Measurements from ENCODE around the gene MS4A18. TPM values are rescaled to one million over a fixed set of nuclear protein-coding genes. Genes with fewer than 3 reads are reported as not detected.

Gene MS4A18
- total and polyA plus RNA-seq, 4 experiments from 2014 or later = not detected

DNA sequence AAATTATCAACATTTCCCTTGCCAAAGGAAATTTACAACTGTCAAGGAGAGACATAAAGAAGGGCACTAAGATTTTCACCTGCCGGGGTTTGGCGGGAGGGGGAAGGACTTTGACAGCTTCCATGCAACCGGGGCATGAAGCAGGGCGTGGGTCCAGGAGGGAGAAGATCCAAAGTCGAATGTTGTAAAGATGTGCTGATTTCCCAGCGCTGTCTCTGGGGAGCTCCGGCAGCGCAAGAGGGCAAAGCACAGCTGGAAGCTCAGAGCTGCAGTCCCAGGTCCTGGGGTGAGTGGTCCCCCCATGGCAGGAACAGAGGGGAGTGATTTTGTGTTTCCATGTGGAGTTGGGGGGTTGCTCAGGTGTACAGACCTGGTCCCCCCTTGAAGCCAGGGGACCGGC, 60.6 kb downstream of the MS4A18 start, which contains the start of gene MS4A10:
Gene MS4A10, plus strand, starts transcription at position 198 of the 400 bp plus-strand sequence. CDS start 5,003 bp downstream, outside the sequence.
- CTCF ChIA-PET (ENCODE audit: partially characterized antibody) = interaction anchor here (3.0 kb wide), 1 partner anchor 10 kb away, joined by 13 read pairs; no protein-coding TSS in a partner anchor
- H3K27me3 ChIP-seq (ENCODE audit: insufficient read depth, low read length) = no peaks in the 10 kb centered on the region
- H3K27ac ChIP-seq (ENCODE audit: low read depth, low read length) = no peak within 1 kb of the TSS
- Mint-ChIP-seq H3K36me3 (no peaks in the 10 kb centered on the region), H3K4me3 (no peak within 1 kb of the TSS), H3K27me3 (no peaks in the 10 kb centered on the region), H3K27ac (no peak within 1 kb of the TSS), H3K9me3 (no peaks in the 10 kb centered on the region), H3K4me1 (no peaks in the 10 kb centered on the region)
- intact Hi-C loops (cut with micrococcal nuclease) = no loop called here
- H3K9me3 ChIP-seq (ENCODE audit: control insufficient read depth in 1 of 2, low read length in 2 of 2) = no peaks in the 10 kb centered on the region
- POLR2A ChIA-PET (ENCODE audit: partially characterized antibody) = no interaction called here
- DNase-seq = no peak
- no peaks in the 10 kb centered on the region for H3K4me1 ChIP-seq (ENCODE audit: insufficient read depth, low read length)
- H3K36me3 ChIP-seq (ENCODE audit: insufficient read depth, low read length) = no peaks in the 10 kb centered on the region
- H3K4me3 ChIP-seq (ENCODE audit: low read length in 2 of 2) = no peak within 1 kb of the TSS

DNA sequence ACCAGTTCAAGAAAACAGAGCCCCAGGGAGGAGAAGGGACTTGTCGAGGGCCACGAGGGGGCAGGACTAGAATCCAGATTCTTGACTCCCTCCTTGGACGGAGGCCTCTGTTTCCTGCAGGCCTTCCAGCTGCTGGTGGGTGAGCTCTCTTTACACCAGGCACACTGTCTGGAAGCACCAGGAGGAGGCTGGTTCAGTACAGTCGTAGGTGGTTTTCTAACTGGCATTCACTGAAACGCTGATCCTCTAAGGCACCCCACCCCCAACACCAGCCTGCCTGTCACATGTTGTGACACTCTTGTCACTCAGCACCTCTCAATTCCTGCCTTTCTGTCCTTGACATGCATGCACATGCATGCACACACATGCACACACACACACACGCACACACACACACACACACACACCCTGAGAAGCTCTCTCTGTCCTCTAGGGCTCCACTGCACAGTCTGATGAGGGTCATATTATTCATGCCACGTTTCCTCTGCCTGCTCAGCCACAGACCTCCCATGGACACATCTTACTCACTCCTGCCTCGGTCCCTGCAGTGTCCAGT, 61.4 kb downstream of the MS4A18 start:
- H3K9me3 ChIP-seq (ENCODE audit: control insufficient read depth in 1 of 2, low read length in 2 of 2) = no peaks in the 10 kb centered on the region
- no peak for DNase-seq
- no peak overlapping the region for H3K27ac ChIP-seq (ENCODE audit: low read depth, low read length)
- no peak overlapping the region for H3K4me3 ChIP-seq (ENCODE audit: low read length in 2 of 2)
- H3K9me3 Mint-ChIP-seq = no peaks in the 10 kb centered on the region
- H3K4me1 Mint-ChIP-seq = no peaks in the 10 kb centered on the region
- H3K27me3 ChIP-seq (ENCODE audit: insufficient read depth, low read length) = no peaks in the 10 kb centered on the region
- ChIA-PET POLR2A (ENCODE audit: partially characterized antibody) (no interaction called here), CTCF (ENCODE audit: partially characterized antibody) (interaction anchor here (3.0 kb wide), 1 partner anchor 11 kb away, joined by 13 read pairs; no protein-coding TSS in a partner anchor)
- intact Hi-C loops (cut with micrococcal nuclease) = no loop called here
- H3K27ac Mint-ChIP-seq = no peak overlapping the region
- H3K36me3 ChIP-seq (ENCODE audit: insufficient read depth, low read length) = no peaks in the 10 kb centered on the region
- no peak overlapping the region for H3K4me3 Mint-ChIP-seq
- no peaks in the 10 kb centered on the region for H3K36me3 Mint-ChIP-seq
- H3K4me1 ChIP-seq (ENCODE audit: insufficient read depth, low read length) = no peaks in the 10 kb centered on the region
- no peaks in the 10 kb centered on the region for H3K27me3 Mint-ChIP-seq

DNA sequence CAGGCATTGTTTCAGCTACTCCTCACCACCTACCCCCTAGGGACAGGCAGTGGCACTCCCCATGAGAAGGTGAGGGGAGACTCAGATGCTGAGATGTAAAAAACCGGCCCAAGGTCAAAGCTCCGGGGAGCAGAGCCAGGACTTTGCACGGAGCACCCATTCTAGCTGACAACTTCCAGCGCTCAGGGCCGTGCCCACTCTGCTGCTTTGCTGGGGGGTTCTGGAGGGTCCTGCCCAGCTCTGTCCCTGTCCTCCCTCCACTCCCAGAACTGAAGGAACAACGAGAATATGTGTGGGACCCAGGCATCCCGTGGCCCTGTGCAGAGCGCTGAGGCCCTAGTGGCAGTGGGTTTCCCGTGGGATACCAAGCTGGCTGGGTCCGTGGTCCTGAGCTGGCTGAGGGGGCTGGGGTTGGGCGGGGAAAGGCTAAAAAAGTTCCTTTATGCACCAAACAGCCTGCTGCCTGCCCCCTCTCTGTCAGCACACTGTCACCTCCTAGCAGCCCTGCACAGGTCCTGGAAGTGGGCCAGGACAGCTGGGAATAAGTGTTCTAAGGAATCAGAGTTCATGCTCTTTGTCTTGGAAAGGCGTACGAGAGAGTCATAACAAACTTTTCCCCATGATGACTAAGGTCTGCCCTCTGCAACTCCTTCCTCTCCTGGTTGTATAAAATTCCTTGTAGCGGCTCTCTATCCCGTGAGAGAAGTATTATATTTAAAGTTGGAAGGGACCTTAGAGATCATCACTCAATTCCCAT, 62.5 kb downstream of the MS4A18 start:
- Mint-ChIP-seq H3K27me3 (no peaks in the 10 kb centered on the region), H3K4me1 (no peaks in the 10 kb centered on the region), H3K36me3 (no peaks in the 10 kb centered on the region), H3K4me3 (no peak overlapping the region), H3K27ac (no peak overlapping the region), H3K9me3 (no peaks in the 10 kb centered on the region)
- H3K4me3 ChIP-seq (ENCODE audit: low read length in 2 of 2) = no peak overlapping the region
- intact Hi-C loops (cut with micrococcal nuclease) = no loop called here
- H3K36me3 ChIP-seq (ENCODE audit: insufficient read depth, low read length) = no peaks in the 10 kb centered on the region
- no peaks in the 10 kb centered on the region for H3K9me3 ChIP-seq (ENCODE audit: control insufficient read depth in 1 of 2, low read length in 2 of 2)
- H3K4me1 ChIP-seq (ENCODE audit: insufficient read depth, low read length) = no peaks in the 10 kb centered on the region
- H3K27me3 ChIP-seq (ENCODE audit: insufficient read depth, low read length) = no peaks in the 10 kb centered on the region
- no peak for DNase-seq
- no peak overlapping the region for H3K27ac ChIP-seq (ENCODE audit: low read depth, low read length)
- ChIA-PET CTCF (ENCODE audit: partially characterized antibody) (no interaction called here), POLR2A (ENCODE audit: partially characterized antibody) (no interaction called here)

DNA sequence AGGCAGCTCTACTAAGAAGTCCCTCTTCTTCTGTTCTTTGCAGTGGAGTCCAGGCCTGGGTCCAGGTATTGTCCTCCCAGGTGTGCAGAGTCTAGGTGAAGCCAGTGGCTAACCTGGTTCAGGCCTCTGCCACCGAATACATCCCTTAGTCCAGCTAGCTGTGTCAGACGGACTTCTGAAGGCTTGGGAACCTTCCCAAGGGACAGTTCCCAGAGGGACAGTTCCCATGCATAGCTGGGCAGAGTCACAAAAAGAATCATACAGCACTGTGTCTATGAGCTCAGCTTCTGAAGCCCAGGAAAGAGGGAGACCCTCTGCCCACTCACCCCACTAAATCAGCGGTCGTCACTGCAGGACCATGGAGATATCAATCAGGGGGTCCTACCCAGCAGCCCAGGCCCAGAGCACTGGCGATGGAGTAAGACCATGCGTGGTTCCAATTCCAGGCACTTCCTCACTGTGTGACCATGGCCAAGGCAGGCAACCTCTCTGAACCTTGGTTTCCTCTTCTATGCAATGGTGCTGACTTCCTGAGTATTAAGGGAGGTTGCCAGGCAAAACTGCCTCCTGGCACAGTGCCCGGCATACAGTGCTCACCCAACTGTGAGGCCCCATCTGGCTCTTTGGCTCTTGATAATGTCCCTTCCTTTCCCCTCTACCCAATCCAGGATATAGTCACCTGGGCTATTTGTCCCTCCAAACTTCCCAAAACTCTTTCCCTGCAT, 64.0 kb downstream of the MS4A18 start:
- Mint-ChIP-seq H3K4me3 (no peak overlapping the region), H3K9me3 (no peaks in the 10 kb centered on the region), H3K27ac (peak overlapping the region in 1 of 7 donors; percentile 38), H3K27me3 (peaks cover 0 to 2% of the 10 kb centered on the region in 2 donors), H3K36me3 (no peaks in the 10 kb centered on the region), H3K4me1 (no peaks in the 10 kb centered on the region)
- H3K27me3 ChIP-seq (ENCODE audit: insufficient read depth, low read length) = no peaks in the 10 kb centered on the region
- no peak overlapping the region for H3K27ac ChIP-seq (ENCODE audit: low read depth, low read length)
- CTCF ChIA-PET (ENCODE audit: partially characterized antibody) = interaction anchor here (1.3 kb wide), 1 partner anchor 13 kb away, joined by 4 read pairs; no protein-coding TSS in a partner anchor
- no peaks in the 10 kb centered on the region for H3K36me3 ChIP-seq (ENCODE audit: insufficient read depth, low read length)
- POLR2A ChIA-PET (ENCODE audit: partially characterized antibody) = no interaction called here
- no peak for DNase-seq
- H3K4me1 ChIP-seq (ENCODE audit: insufficient read depth, low read length) = no peaks in the 10 kb centered on the region
- intact Hi-C loops (cut with micrococcal nuclease) = no loop called here
- H3K4me3 ChIP-seq (ENCODE audit: low read length in 2 of 2) = no peak overlapping the region
- no peaks in the 10 kb centered on the region for H3K9me3 ChIP-seq (ENCODE audit: control insufficient read depth in 1 of 2, low read length in 2 of 2)

DNA sequence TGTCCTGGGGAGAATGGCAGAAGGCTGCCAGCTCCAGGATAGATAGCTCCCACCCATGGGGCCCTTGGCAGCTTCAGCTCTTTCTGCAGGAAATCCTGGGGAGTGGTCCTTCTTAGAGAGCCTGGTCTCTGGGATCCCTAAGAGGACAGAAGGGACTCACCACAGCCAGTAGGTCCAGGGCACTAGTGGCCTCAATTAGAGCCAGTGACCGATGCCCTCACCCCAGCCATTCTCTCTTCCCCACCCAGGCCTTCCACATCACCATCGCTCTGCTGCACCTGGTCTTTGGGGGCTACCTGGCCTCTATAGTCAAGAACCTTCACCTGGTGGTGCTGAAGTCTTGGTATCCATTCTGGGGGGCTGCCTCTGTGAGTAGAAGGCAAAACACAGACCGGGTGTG, 66.2 kb downstream of the MS4A18 start:
- no peaks in the 10 kb centered on the region for H3K9me3 ChIP-seq (ENCODE audit: control insufficient read depth in 1 of 2, low read length in 2 of 2)
- ChIA-PET CTCF (ENCODE audit: partially characterized antibody) (interaction anchor here (1.3 to 1.4 kb wide), 2 partner anchors 8 to 11 kb away, joined by 3 to 5 read pairs; no protein-coding TSS in a partner anchor), POLR2A (ENCODE audit: partially characterized antibody) (no interaction called here)
- no peak overlapping the region for H3K4me3 ChIP-seq (ENCODE audit: low read length in 2 of 2)
- DNase-seq = no peak
- no peaks in the 10 kb centered on the region for H3K4me1 Mint-ChIP-seq
- H3K4me3 Mint-ChIP-seq = no peak overlapping the region
- no peak overlapping the region for H3K27ac ChIP-seq (ENCODE audit: low read depth, low read length)
- intact Hi-C loops (cut with micrococcal nuclease) = no loop called here
- H3K36me3 Mint-ChIP-seq = no peaks in the 10 kb centered on the region
- H3K9me3 Mint-ChIP-seq = no peaks in the 10 kb centered on the region
- no peaks in the 10 kb centered on the region for H3K27me3 ChIP-seq (ENCODE audit: insufficient read depth, low read length)
- peaks cover 0 to 7% of the 10 kb centered on the region in 2 donors for H3K27me3 Mint-ChIP-seq
- no peak overlapping the region for H3K27ac Mint-ChIP-seq
- H3K36me3 ChIP-seq (ENCODE audit: insufficient read depth, low read length) = no peaks in the 10 kb centered on the region
- H3K4me1 ChIP-seq (ENCODE audit: insufficient read depth, low read length) = no peaks in the 10 kb centered on the region

DNA sequence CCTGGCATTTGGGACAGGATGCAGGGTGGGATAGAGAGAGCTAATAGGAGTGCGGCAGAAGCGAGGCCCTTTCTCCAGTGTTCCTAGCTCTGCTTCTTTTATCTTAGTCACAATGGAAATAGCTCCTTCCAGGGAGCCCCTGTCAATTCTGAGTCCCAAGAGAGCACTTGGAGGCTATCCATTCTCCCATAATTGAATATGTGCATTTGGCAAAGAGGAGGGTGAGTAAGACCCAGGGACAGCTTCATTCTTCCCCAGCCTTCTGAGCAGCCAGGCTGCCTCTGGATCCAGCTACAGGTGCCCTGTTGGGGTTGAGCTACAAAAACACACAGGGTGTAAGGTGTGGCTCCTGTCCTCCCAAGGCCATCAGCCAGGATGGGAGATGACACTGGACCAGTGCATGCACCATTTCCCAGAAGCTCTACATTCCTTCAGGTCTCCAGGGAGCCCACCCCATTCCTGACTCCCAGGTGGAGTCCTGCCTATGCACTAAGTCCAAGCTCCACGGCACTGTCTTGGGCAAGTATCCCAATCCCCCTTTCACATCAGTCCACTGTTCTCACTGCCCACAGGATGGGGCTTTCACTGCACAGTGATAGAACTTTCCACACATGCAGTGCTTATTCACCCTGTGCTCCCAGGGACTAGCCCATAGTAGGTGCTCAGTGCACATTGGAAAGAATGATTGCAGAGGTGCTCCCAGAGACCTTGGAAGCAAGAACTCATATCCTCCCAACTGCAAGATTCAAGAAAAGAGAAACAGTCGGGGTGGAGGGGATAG, 66.8 kb downstream of the MS4A18 start:
- no peaks in the 10 kb centered on the region for H3K36me3 Mint-ChIP-seq
- POLR2A ChIA-PET (ENCODE audit: partially characterized antibody) = no interaction called here
- no peaks in the 10 kb centered on the region for H3K36me3 ChIP-seq (ENCODE audit: insufficient read depth, low read length)
- intact Hi-C loops (cut with micrococcal nuclease) = no loop called here
- H3K27ac Mint-ChIP-seq = no peak overlapping the region
- CTCF ChIA-PET (ENCODE audit: partially characterized antibody) = interaction anchor here (1.3 kb wide), 1 partner anchor 8 kb away, joined by 3 read pairs; no protein-coding TSS in a partner anchor
- H3K4me3 Mint-ChIP-seq = no peak overlapping the region
- H3K4me1 ChIP-seq (ENCODE audit: insufficient read depth, low read length) = no peaks in the 10 kb centered on the region
- no peaks in the 10 kb centered on the region for H3K27me3 ChIP-seq (ENCODE audit: insufficient read depth, low read length)
- H3K27me3 Mint-ChIP-seq = peaks cover 0 to 7% of the 10 kb centered on the region in 2 donors
- H3K4me3 ChIP-seq (ENCODE audit: low read length in 2 of 2) = no peak overlapping the region
- no peaks in the 10 kb centered on the region for H3K9me3 ChIP-seq (ENCODE audit: control insufficient read depth in 1 of 2, low read length in 2 of 2)
- no peaks in the 10 kb centered on the region for H3K9me3 Mint-ChIP-seq
- no peak overlapping the region for H3K27ac ChIP-seq (ENCODE audit: low read depth, low read length)
- no peak for DNase-seq
- H3K4me1 Mint-ChIP-seq = no peaks in the 10 kb centered on the region

DNA sequence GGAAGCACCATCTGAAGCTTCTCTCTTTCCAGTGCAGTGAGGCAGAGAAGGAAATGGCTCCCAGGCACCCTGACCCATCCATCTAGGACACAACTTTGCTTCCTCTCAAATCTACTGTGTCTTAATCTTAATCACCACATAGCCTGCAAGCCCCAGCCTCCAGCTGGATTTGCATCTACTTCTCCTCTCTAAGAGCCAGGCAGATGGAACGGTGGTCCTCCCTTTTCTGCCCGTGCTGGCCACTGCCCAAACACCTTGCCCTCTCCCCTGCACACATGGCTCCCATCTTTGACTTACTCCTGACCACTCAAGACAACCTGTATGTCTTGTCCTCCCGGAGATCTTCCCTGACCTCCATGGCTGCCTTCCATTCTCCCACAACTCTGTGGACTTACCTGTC, 68.0 kb downstream of the MS4A18 start:
- H3K4me3 Mint-ChIP-seq = no peak overlapping the region
- no peaks in the 10 kb centered on the region for H3K36me3 Mint-ChIP-seq
- POLR2A ChIA-PET (ENCODE audit: partially characterized antibody) = no interaction called here
- peak overlapping the region in 2 of 7 donors; percentile 30 to 75 for H3K27ac Mint-ChIP-seq
- Histone ChIP-seq H3K27ac (ENCODE audit: low read depth, low read length) (no peak overlapping the region), H3K36me3 (ENCODE audit: insufficient read depth, low read length) (no peaks in the 10 kb centered on the region), H3K4me3 (ENCODE audit: low read length in 2 of 2) (no peak overlapping the region), H3K9me3 (ENCODE audit: control insufficient read depth in 1 of 2, low read length in 2 of 2) (no peaks in the 10 kb centered on the region), H3K27me3 (ENCODE audit: insufficient read depth, low read length) (no peaks in the 10 kb centered on the region), H3K4me1 (ENCODE audit: insufficient read depth, low read length) (no peaks in the 10 kb centered on the region)
- no peaks in the 10 kb centered on the region for H3K4me1 Mint-ChIP-seq
- intact Hi-C loops (cut with micrococcal nuclease) = no loop called here
- CTCF ChIA-PET (ENCODE audit: partially characterized antibody) = no interaction called here
- no peaks in the 10 kb centered on the region for H3K9me3 Mint-ChIP-seq
- DNase-seq = no peak
- H3K27me3 Mint-ChIP-seq = peaks cover 0 to 7% of the 10 kb centered on the region in 2 donors
